GM18867 (cell line): ENCODE data around the gene ZNF135.

Source experiments
- ATAC-seq: cut with Tn5 transposase; IDR thresholded peaks from one replicate; pipeline ENCODE4 v1.9.1; 2021; ENCODE audit warnings: mild to moderate bottlenecking, moderate library complexity; ENCODE audit not compliant: unreplicated experiment

The ZNF135 gene

GRCh38 chr19:58045411-58046050, 13.6 kb upstream of the ZNF135 start:
- ATAC-seq = no peak

- no peak for ATAC-seq
These were observed 12.2 kb upstream of the ZNF135 start for GRCh38 chr19:58046856-58047255.

- no peak for ATAC-seq
These were observed 11.4 kb upstream of the ZNF135 start for GRCh38 chr19:58047672-58048071.

GRCh38 chr19:58052256-58052655, 6.8 kb upstream of the ZNF135 start:
- ATAC-seq = no peak

- ATAC-seq = no peak
These were observed 5.5 kb upstream of the ZNF135 start for GRCh38 chr19:58053480-58054156.

GRCh38 chr19:58054901-58055874, 3.9 kb upstream of the ZNF135 start:
- ATAC-seq = no peak

- ATAC-seq = no peak
These were observed 2.8 kb upstream of the ZNF135 start for GRCh38 chr19:58056261-58056660.

GRCh38 chr19:58056861-58057260, 2.2 kb upstream of the ZNF135 start:
- no peak for ATAC-seq

- no peak for ATAC-seq
These were observed 615 bp upstream of the ZNF135 start for GRCh38 chr19:58058467-58058866.

GRCh38 chr19:58059671-58060078, 593 bp downstream of the ZNF135 start:
- ATAC-seq = no peak

- no peak for ATAC-seq
These were observed 1.1 kb downstream of the ZNF135 start for GRCh38 chr19:58060231-58060630.

GRCh38 chr19:58063712-58064111, 4.6 kb downstream of the ZNF135 start:
- no peak for ATAC-seq

GRCh38 chr19:58067240-58067912, 8.3 kb downstream of the ZNF135 start:
- no peak for ATAC-seq

GRCh38 chr19:58079792-58080191, 20.7 kb downstream of the ZNF135 start:
- ATAC-seq = no peak

- ATAC-seq = no peak
These were observed 23.9 kb downstream of the ZNF135 start for GRCh38 chr19:58083021-58083420.

- no peak for ATAC-seq
These were observed 25.7 kb downstream of the ZNF135 start for GRCh38 chr19:58084596-58085347.

GRCh38 chr19:58085348-58085875, 26.3 kb downstream of the ZNF135 start:
- ATAC-seq = no peak

GRCh38 chr19:58086825-58087710, 28.0 kb downstream of the ZNF135 start:
- ATAC-seq = no peak

GRCh38 chr19:58088521-58089052, 29.5 kb downstream of the ZNF135 start:
- ATAC-seq = no peak
